HG02678 (cell line): ENCODE data around the gene HDAC7.

Experiments used
- ATAC-seq: cut with Tn5 transposase; IDR thresholded peaks from one replicate; pipeline ENCODE4 v1.9.1; 2021; ENCODE audit warnings: mild to moderate bottlenecking, moderate library complexity; ENCODE audit not compliant: unreplicated experiment

HDAC7 gene

DNA sequence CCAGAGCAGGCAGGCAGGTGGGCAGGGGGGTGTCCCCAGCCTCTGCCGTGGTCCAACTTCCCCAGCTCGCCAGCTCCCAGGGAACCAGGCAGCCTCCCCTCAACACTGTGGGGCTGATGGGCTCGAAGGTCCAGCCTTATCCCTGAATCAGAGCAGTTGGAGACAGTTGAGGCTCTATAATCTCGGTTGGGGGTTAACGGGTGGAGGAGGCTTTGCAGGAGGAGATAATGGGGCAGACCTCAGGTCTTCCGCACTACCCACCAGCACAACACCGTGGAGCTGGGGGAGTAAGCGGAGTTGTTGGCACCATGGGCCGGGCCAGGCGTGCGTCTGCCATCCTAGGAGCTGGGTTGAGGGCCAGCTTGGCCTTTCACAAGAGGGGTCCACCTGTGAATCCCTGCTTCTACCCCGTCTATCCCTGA, 13.9 kb upstream of the HDAC7 start:
- ATAC-seq, result no peak

DNA sequence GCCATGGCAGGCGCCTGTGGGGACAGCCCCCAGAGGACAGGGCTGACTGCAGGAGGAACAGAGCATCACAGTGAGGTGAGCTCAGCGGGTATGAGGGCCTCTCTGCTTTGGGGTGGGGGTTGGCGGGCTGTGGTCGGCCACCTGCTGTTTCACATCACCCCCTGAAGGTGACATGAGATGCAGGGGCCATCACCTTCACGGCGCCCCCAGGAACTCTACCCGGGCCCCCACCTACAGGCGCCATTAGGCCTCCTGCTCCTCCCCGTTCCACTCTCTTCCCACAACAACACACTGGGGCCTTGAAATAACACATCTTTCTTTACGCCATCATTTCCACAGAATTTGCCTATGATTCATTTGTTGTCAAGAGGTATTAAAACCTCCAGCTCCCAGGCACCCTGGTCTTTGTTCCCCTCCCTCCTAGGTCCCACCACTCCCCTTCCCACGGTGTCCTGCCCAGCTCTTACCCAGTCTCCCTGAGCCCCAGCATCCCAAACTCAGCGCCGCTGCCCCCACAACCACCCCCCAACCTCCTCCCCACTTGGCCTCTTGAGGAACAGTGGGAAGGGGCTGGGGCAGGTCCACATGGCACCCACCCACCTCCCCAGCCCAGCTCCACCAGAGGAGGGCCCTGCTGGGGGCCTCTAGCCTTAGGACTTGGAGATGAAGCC, 12.7 kb upstream of the HDAC7 start:
- no peak for ATAC-seq

DNA sequence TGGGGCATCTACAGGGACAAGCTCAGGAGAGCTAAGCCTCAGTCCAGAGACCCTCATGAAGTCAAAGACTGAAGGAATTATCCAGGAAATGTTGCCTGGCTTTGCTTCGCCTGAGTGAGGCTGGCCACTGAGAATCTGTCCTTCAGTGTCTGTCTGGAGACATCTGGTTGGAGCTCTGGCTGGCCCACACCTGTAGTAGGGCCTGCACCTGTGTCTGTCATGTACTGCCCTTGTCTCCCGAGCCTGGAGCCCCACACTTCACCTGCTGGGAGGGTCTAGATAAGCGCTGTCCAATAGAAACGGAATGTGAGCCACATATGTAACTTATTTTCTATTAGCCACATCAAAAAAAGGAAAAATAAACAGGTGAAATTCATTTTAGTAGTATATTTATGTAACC, 9.9 kb upstream of the HDAC7 start:
- no peak for ATAC-seq

DNA sequence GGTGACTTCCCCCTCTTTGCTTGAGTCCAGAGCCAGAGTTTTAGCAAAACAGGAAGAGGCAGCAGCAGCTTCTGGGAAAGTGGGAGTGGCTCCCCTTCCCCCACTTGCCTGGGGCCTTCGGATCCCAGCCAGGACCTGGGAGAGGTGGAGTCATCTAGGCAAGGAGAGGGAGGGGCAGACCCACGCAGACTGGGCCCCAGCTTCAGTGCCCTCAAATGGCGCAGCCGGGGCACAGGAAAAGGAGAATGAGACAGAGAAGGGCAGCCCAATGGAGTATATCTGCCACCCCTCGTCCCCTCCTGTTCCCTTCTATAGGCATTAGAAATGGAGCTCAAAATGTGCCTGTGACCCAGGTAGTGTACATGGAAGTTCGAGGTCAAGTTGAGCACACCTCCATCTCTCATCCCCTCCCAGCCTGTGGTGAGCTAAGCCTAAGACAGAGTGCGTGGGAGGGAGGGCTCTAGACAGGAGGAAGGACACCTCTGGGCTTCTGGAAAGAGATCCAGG, 9.3 kb upstream of the HDAC7 start:
- no peak for ATAC-seq

DNA sequence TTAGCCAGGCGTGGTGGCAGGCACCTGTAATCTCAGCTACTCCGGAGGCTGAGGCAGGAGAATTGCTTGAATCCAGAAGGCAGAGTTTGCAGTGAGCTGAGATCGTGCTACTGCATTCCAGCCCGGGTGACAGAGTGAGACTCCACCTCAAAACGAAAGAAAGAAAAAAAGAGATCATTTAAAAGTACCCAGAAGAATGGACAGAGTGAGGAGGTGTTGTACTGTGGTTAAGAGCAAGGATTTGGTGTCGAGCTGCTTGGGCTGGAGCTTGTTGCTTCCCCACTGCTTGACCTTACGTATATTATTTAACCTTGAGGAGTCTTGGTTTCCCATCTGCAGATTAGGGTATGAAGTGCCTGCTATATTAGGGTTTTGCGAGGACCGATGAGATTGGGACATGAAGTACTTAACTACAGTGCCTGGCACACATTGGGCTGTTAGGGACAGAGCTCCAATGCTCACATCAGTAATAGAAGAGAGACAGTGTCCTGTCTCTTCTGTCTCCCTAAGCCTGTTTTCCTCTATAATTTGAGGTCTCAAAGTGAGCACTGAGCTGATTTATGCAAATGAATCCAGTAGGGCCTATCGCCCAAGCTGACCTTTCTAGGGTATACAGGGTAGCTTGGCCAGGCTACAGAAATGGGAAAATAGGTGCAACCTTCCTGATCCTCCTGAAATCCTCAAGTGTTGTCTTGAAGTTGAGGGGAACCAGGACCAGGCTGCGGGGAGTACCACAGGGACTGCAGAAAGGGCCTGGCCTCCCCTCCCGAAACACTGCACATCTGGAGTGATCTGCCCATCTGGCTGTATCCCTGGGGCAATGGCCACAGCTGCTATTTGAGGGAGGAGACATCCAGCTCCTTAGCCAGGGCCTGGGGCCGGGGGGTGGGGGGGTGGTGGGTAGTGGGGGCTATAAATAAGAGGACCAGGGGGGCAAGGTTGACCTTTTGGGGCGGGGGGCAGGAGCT, 8.6 kb upstream of the HDAC7 start:
- no peak for ATAC-seq

DNA sequence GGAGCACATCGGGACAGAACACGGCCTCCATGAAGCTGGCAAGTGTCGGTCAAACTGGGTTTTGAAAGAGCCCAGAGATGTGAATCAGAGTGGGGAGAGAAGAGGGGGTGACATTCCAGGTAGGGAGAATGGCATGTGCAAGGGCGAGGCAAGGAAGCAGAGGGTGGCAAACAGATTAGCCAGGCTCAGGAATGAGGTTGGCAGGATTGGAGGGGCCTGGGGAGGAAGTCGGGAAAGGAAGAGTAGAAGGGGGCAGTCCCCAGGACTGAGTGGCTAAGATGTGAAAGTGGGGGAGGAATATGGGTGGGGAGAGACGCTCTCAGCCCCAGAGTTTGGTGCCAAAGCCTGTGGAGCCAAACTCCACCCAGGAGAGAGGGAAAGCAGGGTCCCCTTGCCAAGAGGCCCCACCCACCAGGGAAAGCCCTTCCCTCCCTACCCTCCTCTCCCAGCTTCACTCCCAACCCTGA, 5.5 kb upstream of the HDAC7 start:
- no peak for ATAC-seq

DNA sequence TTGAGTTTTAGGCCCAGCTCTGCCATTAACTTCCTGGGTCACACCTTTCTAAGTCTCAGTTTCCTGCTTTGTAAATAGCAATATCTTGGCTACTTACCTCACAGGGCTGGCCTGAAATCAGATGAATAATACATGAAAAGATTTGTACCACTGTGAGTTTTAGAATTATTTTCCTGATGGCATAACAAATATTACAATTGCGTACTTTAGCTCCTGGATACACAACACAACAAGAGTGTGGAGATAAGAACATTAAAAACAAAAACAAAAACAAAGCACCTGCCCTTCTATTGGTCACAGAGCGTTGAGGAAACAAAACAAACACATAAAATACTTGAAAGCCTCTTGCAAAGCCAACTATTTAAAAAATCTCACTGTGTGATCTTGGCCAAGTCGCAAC, 4.9 kb upstream of the HDAC7 start:
- no peak for ATAC-seq

DNA sequence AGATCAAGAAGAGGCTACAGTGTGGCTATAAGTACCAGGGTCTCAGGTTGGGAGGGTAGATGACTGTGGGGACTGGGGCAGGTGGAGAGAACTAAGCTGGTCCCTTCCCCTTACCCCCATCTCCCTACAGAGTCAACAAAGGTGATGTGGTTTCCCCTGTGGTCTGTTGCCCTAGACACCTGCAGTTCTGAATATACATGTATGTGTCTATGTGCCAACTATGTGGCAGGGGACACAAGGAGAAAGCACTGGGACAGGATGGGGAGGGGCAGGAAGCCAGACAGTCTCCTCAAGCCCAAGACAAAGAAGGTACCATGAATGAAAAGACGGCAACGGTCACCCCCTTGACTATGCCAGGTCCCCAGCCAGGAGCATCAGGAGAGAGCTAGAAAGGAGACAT, 4.5 kb upstream of the HDAC7 start:
- ATAC-seq, result no peak

DNA sequence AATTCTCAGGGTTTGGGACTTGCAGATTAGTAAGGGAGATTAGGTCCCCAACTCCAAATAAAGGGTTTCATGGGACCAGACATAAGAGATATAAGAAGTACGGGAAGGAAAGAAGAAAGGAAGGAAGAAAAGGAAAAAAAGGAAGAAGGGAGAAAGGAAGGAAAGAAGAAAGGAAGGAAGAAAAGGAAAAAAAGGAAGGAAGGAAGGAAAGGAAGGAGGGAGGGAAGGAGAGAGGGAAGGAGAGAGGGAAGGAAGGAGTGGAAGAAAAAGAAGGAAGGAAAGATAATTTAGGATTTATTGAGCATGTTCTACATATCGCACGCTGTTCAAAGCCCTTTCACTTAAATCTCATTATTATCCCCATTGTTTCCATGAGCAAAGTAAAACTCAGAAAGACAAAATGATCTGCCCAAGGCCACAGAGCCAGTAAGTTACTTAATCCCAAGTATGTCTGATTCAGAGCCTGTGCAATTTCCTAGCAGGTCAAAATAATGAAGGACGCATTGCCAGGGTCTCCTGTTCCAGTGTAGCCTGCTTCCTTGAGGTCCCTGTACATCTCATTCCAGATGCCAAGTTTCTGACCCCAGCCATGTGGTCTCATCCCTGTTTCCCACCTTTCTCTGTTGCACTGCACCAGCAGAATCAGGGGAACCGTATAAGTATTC, 3.9 kb upstream of the HDAC7 start:
- no peak for ATAC-seq

DNA sequence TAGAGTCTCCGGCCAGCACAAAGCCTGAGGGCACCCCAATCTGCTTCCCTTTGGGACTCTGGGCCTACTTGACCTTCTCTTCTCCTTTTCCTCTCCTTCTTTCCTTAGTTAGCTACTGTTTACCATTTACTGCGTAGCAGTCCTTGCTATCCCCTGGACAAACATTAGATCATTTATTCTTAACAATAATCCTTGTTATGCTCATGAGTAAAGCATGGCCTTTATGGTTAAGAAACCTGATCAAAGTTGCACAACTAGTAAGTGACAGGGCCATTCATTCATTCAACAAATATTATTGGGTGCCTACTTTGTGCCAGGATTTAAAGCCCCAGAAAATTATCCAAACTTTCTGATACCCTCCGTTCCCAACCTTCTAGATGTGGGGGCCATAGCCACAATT, 3.2 kb upstream of the HDAC7 start:
- ATAC-seq, result no peak

DNA sequence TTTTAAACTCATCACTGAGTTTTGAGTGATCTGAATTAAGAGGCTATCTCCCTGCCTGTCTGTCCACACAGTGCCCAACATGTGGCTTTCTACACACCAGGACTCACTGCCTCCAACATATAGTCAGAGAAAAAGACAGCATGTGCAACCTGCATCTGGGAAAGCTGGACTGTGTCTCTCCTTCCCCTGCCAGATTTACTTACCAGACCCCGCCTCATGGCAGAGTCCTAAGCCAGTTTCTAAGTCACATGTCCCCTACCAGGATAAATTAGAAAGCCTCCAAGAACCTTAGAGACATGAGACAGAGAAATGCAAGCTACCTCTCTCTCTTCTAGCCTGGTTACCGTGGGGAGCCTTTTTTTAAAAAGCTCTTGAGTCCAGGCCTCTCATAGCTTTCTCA, 2.7 kb upstream of the HDAC7 start:
- no peak for ATAC-seq

DNA sequence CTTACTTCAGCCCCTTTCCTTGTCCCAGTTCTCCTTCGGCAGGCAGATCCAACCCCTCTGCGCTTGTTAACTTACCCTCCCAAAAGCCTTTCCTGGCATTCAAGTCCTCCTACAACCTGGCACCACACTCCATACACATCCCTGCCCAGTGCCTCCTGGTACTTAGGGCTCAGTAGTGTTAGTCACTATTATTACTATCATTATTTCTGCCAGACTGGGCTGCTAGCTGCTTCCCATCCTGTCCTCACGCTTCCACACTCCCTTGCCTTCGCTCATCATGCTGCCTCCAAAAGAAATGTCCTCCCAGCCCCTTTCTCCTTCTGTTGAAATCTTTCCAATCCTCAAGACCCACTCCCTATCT, 1.6 kb upstream of the HDAC7 start:
- no peak for ATAC-seq

DNA sequence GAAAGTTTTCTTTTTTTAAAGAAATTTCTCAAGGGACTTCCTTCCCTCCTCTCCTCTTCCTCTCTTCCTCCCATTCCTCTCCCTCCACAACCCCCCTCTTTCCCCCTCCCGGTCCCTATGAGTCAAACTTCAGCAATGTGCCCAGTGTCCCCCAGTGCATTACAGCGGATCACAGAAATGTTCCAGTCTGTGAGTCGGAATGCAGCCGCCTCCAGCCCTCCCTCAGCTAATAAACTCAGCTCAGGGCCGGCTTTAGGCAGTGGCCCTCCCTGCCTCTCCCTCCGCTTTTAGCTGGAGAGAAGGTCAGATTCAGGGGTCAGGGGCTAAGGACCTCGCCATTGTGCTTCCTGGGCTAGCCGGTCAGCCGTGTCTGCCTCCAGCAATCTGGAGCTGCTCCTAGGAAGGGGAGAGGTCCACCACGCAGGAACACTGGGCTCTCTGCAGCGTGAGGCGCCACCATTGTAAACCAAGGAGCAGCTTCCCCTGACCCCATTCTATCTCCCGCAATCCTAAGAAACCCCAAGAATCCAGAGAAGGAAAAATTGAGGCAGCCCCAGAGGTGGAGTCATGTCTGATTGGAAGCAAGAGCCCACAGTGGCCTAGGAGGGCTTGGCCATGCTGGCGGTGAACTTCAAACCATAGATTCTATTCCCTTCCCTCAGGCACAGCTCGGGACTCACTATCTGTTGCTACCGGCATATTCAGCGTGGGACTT, 1.1 kb upstream of the HDAC7 start:
- no peak for ATAC-seq

DNA sequence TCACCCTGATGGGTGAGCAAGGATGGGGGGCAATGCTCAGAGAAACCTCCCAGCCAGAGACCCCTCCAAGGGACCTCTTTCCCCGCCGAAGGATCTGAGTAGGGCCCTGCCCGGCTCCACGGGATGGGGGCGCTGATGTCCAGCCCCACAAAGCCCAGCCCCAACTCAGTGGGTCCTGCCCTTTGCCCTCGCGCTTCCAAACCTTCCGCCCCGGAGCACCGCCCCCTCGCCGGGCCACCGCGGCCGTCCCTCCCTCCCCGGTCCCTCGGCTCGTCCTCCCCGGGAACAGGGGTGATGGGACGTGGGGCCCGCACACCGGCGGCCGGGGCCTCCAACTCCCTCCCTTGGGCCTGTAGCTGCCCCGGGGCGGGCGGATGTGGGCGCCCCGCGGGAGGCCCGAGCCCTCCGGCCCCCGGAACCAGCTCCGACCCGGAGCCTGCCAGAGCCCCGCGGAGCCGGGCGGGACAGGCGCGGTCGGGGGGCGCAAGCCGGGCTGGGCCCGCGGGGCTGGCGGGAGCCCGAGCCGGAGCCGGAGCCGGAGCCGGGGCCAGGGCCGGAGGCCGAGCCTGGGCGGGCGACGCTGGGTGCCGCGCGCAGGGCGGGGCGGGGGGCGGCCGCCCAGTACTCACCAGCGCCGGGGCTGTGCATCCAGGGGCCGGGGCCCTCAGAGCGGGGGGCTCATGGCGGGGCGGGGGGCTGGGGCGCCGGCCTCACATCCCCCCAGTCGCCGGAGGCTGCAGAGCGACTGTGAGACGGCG, 386 bp downstream of the HDAC7 start:
- ATAC-seq, result peak; percentile 42

DNA sequence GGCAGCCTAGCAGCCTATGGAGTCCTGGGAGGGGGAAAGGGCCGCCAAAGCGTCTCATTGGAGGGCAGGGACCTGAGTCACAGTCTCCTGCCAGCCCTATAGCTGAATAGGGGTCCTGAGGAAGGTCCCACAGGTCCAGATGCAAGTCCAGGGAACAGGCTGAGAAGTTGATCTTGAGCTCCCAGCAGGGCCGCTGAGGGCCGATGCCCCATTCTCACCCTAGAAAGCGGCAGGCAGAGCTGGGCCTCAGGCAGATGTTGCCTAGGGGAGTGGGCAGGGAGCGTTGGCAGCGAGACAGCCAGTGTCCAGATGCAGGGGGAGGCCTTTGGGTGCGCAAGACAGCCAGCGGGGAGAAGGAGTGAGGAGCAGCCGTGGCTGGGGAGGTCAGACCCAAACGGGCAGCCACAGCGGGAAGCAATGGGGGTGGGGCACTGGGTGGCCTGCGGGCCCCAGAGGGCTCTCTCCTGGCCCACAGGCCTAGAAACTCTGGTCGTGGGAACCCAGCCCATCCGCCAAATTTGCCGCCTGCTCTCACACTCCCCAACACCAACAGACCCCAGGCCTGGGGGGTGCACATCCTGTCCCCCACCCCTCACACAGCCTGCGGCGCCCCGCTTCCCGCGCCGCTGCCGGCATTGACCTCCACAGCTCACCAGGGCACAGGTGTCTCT, 1.1 kb downstream of the HDAC7 start:
- no peak for ATAC-seq

DNA sequence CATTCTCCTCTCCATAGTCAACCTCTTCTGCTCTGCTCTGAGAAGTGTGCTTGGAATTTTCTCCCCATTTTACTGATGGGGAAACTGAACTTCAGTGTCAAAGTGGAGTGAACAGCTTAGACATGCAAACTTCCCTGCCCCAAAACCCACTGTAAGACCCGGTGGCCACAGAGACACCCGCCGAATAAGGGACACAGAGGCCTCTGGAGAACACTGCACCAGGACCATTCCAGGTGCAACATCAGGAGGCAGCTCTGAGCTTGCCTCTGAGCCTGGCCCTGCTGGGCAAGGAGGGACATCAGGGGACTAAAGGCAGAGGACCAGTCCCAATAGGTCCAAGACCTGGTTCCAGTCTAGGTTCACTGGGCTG, 1.7 kb downstream of the HDAC7 start:
- no peak for ATAC-seq

DNA sequence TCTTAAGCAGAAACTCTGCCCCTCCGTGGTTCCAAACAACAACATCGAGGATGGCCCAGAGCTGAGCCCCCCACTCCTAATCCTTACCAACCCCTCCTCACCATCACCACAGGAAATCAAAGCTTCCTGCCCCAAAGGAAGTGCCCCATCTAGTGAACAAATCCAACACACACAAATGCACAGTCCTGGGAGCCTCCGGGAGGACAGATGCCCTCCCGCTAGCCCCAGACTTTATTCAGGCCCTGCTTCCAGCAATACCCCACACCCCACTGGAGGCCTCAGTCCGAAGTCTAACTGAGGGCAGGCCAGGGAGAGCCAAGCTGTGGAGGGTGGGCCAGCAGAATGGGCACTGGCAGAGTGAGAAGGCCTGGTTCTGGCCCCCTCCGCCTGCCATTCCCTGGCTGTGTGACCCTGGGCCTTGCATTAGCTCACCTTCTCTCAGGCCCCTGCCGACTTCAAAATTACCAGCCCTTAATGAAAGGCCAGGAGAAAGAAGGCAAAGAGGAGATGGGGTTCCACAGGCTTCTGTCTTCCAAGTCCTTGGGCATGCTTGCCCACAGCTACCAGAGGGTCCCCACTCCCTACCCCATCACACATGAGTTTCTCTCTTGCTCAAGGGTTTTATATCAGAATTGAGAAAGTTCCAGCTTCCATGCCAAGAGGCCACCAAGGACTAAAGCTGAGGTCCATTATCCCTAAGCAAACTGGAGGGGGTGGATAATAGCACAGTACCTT, 2.3 kb downstream of the HDAC7 start:
- ATAC-seq, result no peak

DNA sequence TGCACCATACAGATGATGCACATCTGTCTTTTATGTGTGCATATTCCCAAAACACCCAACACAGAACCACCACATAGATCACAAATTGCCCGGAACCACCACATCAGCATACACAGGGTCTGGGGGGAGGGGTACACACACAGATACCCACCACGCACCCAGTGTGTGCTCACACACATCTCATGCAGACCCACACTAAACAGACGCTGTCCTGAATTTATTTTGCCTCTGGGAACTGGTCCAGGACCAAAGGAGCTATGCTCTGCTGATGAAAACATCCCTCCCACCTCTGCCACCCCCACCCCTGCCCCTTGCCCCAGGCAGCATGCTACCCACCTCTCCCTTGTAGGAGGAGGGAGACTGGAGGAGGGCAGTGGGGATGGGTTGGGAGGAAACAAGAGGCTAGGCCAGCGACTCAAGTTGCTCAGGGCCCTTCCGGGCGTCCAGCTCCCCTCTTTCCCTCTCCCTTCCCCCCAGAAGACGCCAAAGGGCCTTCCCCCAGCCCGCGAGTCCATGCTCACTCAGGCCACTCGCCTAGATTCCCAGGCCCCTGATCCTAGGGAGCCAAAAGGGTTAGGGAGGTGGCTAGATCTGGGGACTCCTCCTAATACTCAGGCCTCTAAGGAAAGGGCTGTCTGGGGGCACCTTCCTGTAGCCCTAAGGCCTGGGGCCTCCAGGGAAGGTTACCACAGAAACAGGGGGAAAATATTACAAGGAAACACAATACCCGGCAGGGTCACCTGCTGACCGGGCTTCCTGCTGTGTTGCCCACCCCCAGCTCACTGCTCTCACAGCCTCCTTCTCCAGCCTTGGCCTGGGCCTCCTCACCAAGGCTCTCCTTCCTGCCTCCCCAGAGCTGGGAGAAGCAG, 3.1 kb downstream of the HDAC7 start:
- no peak for ATAC-seq
